ENCODE measurements around the gene TMC5.
A peak's percentile ranks its signal among the peaks of the same experiment; 100 is the strongest.
"Not testable (repeated sequence)": the region's sequence is repeated elsewhere in the genome, so short reads cannot be mapped to it uniquely, and the experiment has no call there.

The TMC5 gene

DNA sequence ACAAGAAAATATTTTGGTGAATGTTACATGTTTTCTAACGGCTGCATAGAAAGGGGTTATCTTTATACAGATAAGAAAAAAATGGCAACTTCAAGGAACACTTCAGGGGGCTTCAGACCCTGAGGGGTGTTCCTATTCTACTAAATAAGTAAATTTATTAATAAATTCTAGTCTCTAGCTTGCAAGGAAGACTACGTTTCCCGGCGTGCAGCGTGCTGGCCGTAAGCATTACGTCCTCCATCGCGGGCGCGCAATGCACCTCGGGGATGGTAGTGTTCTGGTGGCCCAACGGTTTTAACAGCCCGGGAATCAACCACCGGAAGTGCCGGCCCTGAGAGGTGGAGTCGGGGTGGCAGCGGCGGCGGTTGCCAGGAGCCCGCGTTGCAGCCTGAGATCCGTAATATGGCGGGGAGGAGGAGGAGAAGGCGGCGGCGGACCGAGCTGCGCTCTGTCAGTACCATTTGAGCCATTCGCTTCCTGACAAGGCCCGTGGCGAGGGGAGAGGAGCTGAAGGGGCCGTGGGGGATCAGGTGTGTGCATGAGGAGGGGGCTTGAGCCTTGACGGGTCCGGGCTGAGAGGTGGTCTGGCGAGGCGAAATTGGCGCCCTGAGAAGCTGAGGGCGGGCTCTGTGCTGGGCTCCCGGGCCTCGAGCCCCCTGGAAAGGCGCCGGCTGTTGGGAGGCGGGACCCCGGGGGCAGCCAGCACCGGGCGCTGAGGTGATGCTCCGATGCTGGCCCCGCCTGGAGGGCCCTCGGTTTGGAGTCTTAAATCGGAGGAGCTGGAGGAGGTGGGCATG, 106.1 kb downstream of the TMC5 start, which contains the start of gene CCP110:
Gene CCP110, plus strand, starts transcription at position 384 of the 797 bp plus-strand sequence. CDS start 3,940 bp downstream, outside the sequence.
- Histone ChIP-seq H3K9ac (ENCODE audit: low read length) (peak within 1 kb of the TSS; percentile 45), H3K27ac (ENCODE audit: low read depth, low read length) (peak within 1 kb of the TSS; percentile 80), H3K4me3 (ENCODE audit: low read depth in 1 of 2, low read length in 2 of 2) (peak within 1 kb of the TSS; percentile 80 to 100), H3K9me3 (ENCODE audit: low read length) (no peaks in the 10 kb centered on the region), H3K27me3 (ENCODE audit: control insufficient read depth in 1 of 2, insufficient read depth in 2 of 2, low read length in 2 of 2) (no peaks in the 10 kb centered on the region), H3K4me1 (ENCODE audit: insufficient read depth, low read length) (peaks cover 41% of the 10 kb centered on the region), H3K36me3 (ENCODE audit: insufficient read depth, low read length) (no peaks in the 10 kb centered on the region)

DNA sequence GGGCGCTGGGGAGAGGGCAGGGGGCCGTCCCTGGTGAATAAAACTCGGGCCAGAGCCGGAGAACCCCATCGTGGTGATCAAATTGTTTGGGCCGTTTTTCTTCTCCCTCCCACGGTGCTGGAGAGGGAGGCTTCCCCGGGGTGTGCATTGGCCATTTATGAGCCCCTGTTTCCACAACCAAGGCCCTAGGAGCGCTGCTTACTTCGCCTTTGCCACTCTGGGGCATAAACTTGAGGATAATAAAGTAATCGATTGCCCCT, 106.6 kb downstream of the TMC5 start:
- peak overlapping the region; percentile 45 for H3K9ac ChIP-seq (ENCODE audit: low read length)
- H3K9me3 ChIP-seq (ENCODE audit: low read length) = no peaks in the 10 kb centered on the region
- H3K27me3 ChIP-seq (ENCODE audit: control insufficient read depth in 1 of 2, insufficient read depth in 2 of 2, low read length in 2 of 2) = no peaks in the 10 kb centered on the region
- peak overlapping the region; percentile 80 to 100 for H3K4me3 ChIP-seq (ENCODE audit: low read depth in 1 of 2, low read length in 2 of 2)
- peak overlapping the region; percentile 80 for H3K27ac ChIP-seq (ENCODE audit: low read depth, low read length)
- H3K4me1 ChIP-seq (ENCODE audit: insufficient read depth, low read length) = peaks cover 37% of the 10 kb centered on the region
- H3K36me3 ChIP-seq (ENCODE audit: insufficient read depth, low read length) = no peaks in the 10 kb centered on the region

DNA sequence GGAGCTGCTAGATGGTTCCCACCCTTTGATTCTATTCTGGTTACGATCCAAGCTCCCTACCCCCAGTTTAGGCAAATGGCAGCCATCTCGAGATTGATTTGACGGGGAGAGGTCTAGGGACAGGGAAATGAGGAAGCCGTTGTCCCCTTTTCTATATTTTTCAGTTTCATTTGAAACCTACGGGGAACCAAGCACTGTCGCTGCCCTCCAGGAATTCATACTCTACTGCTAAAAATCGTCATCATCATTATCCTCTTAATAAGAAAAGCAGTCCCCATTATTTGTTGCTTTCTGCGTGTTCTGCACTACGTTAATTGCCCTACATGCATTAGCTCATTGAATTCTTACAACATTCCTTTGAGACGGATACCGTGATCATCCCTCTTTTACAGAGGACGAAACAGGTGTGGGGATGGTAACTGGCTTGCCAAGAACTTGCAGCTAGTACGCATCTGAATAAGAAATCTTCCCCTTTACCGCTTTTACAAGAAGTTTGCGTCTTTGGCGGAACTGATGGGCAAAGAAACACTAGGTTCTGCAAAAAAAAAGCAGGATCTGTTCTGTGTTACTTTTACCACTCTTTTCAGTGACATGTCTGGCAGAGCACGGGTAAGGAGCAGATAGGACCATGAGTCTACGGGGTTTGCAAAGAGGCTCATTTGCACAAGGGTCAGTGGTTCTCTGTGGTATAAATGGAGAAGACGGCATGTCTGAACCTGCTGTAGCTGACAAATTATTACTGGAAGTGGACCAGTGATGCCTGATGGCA, 107.1 kb downstream of the TMC5 start:
- H3K36me3 ChIP-seq (ENCODE audit: insufficient read depth, low read length) = peaks cover 2% of the 10 kb centered on the region
- no peaks in the 10 kb centered on the region for H3K9me3 ChIP-seq (ENCODE audit: low read length)
- H3K9ac ChIP-seq (ENCODE audit: low read length) = peak overlapping the region; percentile 45
- peak overlapping the region; percentile 80 to 100 for H3K4me3 ChIP-seq (ENCODE audit: low read depth in 1 of 2, low read length in 2 of 2)
- H3K27me3 ChIP-seq (ENCODE audit: control insufficient read depth in 1 of 2, insufficient read depth in 2 of 2, low read length in 2 of 2) = no peaks in the 10 kb centered on the region
- peak overlapping the region; percentile 80 for H3K27ac ChIP-seq (ENCODE audit: low read depth, low read length)
- peaks cover 34% of the 10 kb centered on the region for H3K4me1 ChIP-seq (ENCODE audit: insufficient read depth, low read length)

DNA sequence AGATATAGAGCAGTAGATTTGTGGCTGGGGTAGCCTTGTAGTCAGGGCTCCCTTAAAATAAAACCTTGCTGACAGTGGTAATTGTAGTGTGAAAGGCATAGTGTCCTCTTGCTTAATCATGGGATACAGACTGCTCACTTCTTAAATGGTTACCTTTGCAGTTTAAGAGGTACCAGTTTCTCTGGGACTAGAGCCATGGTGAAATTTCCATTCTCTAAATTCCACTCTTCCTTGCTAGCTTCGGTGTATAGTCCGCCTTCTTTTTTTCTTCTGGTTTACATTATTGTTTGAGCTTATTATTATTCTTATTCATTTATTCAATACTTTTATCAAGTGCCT, 107.7 kb downstream of the TMC5 start:
- Histone ChIP-seq H3K9me3 (ENCODE audit: low read length) (no peaks in the 10 kb centered on the region), H3K36me3 (ENCODE audit: insufficient read depth, low read length) (peaks cover 5% of the 10 kb centered on the region), H3K4me3 (ENCODE audit: low read depth in 1 of 2, low read length in 2 of 2) (peak overlapping the region in 1 of 2 donors; percentile 80), H3K9ac (ENCODE audit: low read length) (no peak overlapping the region), H3K27ac (ENCODE audit: low read depth, low read length) (no peak overlapping the region), H3K27me3 (ENCODE audit: control insufficient read depth in 1 of 2, insufficient read depth in 2 of 2, low read length in 2 of 2) (no peaks in the 10 kb centered on the region), H3K4me1 (ENCODE audit: insufficient read depth, low read length) (peaks cover 28% of the 10 kb centered on the region)

DNA sequence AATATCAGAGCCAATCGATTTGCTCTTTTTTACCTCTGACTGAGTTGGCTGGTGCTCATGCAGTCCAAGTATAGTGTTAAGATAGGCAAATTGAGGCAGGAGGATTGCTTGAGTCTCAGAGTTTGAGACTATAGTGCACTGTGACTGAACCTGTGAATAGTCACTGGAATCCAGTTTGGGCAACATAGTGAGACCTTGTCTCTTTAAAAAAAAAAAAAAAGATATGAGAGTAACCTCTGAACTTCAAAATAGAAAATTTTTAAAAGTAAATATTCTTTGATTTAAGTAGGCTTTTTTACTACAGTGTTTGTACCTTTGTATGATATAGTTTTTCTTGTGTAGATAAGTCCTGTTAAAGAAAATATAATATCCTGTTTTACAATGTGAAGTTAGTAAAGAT, 109.5 kb downstream of the TMC5 start:
- Histone ChIP-seq H3K9me3 (ENCODE audit: low read length) (no peaks in the 10 kb centered on the region), H3K27me3 (ENCODE audit: control insufficient read depth in 1 of 2, insufficient read depth in 2 of 2, low read length in 2 of 2) (no peaks in the 10 kb centered on the region), H3K27ac (ENCODE audit: low read depth, low read length) (no peak overlapping the region), H3K4me3 (ENCODE audit: low read depth in 1 of 2, low read length in 2 of 2) (no peak overlapping the region), H3K9ac (ENCODE audit: low read length) (no peak overlapping the region), H3K4me1 (ENCODE audit: insufficient read depth, low read length) (peaks cover 19% of the 10 kb centered on the region), H3K36me3 (ENCODE audit: insufficient read depth, low read length) (peaks cover 9% of the 10 kb centered on the region)

DNA sequence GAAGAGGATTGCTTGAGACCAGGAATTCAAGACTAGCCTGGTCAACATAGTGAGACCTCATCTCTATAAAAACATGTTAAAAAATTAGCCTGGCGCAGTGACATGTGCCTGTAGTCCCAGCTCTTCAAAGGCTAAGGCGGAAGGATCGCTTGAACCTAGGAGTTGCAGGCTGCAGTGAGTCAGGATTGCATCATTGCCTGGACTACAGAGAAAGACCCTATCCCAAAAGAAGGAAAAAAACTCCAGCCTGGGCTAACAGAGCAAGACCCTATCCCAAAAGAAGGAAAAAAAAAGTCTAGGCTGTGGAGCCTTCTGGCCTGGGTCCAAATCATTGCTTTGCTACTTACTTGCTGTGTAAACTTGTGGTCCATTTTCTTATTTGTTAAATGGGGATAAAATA, 111.0 kb downstream of the TMC5 start:
- Histone ChIP-seq H3K27me3 (ENCODE audit: control insufficient read depth in 1 of 2, insufficient read depth in 2 of 2, low read length in 2 of 2) (no peaks in the 10 kb centered on the region), H3K36me3 (ENCODE audit: insufficient read depth, low read length) (peaks cover 24% of the 10 kb centered on the region), H3K9ac (ENCODE audit: low read length) (no peak overlapping the region), H3K4me1 (ENCODE audit: insufficient read depth, low read length) (peaks cover 12% of the 10 kb centered on the region), H3K27ac (ENCODE audit: low read depth, low read length) (no peak overlapping the region), H3K9me3 (ENCODE audit: low read length) (no peaks in the 10 kb centered on the region), H3K4me3 (ENCODE audit: low read depth in 1 of 2, low read length in 2 of 2) (no peak overlapping the region)

DNA sequence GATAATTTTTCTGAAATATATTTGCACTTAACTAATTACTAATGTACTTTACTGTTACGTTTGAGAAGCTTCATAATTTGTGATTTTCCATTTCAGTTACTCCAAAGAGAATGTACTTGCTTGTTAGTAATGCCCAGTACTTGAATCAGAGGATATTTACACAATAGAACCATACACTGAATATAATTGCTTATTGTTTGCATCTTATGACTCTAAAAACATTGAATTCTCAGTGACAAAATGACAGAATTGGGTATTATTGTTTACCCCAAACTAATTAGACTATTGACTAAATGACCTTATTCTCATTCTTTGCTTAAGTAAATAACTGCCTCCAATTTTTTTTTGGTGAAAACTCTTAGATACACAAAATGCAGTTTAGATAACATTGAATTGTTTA, 114.9 kb downstream of the TMC5 start:
- Histone ChIP-seq H3K36me3 (ENCODE audit: insufficient read depth, low read length) (peaks cover 35% of the 10 kb centered on the region), H3K9ac (ENCODE audit: low read length) (no peak overlapping the region), H3K4me1 (ENCODE audit: insufficient read depth, low read length) (no peaks in the 10 kb centered on the region), H3K27ac (ENCODE audit: low read depth, low read length) (no peak overlapping the region), H3K9me3 (ENCODE audit: low read length) (no peaks in the 10 kb centered on the region), H3K4me3 (ENCODE audit: low read depth in 1 of 2, low read length in 2 of 2) (no peak overlapping the region), H3K27me3 (ENCODE audit: control insufficient read depth in 1 of 2, insufficient read depth in 2 of 2, low read length in 2 of 2) (no peaks in the 10 kb centered on the region)

DNA sequence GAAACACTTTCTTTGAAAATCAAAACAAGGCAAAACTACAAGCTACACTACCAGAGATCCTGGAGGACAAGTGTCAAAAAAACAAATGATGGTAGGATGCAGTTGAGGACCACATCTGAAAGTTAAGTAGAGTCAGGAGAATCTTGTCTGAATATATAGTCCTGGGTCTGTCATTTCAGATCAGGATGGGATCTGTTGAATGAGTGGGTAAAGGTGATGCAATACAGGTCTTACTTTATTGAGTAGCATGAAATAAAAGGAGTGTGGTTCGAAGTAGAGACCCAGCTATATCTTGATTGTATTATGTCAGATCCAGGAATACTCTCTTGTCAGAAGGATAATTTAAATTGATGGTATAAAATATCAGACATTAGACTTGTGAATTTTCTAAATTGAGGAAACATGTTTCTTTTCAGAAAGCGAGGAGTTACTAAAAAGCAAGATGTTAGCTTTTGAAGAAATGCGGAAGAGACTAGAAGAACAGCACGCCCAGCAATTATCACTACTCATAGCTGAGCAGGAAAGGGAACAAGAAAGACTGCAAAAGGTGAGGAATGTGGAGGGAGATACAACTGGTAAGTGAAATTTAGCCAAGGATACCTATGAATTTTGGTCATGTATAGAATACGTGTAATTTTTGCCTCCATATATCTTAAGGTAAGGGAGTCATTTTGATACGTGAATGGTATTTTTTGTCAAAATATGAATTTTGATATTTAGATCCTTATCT, 122.7 kb downstream of the TMC5 start:
- Histone ChIP-seq H3K27me3 (ENCODE audit: control insufficient read depth in 1 of 2, insufficient read depth in 2 of 2, low read length in 2 of 2) (no peaks in the 10 kb centered on the region), H3K27ac (ENCODE audit: low read depth, low read length) (no peak overlapping the region), H3K9ac (ENCODE audit: low read length) (no peak overlapping the region), H3K36me3 (ENCODE audit: insufficient read depth, low read length) (peaks cover 24% of the 10 kb centered on the region), H3K4me1 (ENCODE audit: insufficient read depth, low read length) (no peaks in the 10 kb centered on the region), H3K4me3 (ENCODE audit: low read depth in 1 of 2, low read length in 2 of 2) (no peak overlapping the region), H3K9me3 (ENCODE audit: low read length) (no peaks in the 10 kb centered on the region)

DNA sequence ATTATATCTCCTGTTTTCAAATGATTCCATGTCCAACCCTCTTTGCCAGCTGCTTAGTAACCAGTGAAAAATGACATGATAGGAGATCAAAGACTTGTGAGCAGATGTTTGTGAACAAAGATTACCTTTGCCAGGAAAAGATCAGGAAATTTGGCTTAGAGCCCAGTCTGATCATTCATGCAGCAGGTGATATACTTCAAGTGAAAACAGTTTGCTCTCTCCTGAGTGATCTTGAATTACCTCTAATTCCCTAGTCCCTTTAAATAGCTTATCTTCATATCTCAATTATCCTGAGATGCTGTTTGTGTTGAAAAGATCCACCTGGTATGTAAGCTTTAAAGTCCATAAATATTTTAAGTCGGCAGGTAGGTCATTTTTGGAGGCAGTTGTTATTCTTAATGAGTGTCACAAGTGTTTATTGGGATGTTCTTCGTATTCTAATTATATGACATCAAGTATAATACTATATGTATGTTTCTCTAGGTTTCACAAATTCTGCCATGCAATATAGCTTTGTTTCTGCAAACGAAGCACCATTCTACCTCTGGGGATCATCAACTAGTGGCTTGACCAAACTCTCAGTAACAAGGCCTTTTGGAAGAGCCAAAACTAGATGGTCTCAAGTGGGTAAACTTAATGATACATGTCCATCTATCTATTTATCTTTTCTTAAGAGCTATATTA, 124.6 kb downstream of the TMC5 start:
- H3K27me3 ChIP-seq (ENCODE audit: control insufficient read depth in 1 of 2, insufficient read depth in 2 of 2, low read length in 2 of 2) = no peaks in the 10 kb centered on the region
- no peak overlapping the region for H3K9ac ChIP-seq (ENCODE audit: low read length)
- H3K9me3 ChIP-seq (ENCODE audit: low read length) = no peaks in the 10 kb centered on the region
- no peak overlapping the region for H3K4me3 ChIP-seq (ENCODE audit: low read depth in 1 of 2, low read length in 2 of 2)
- no peaks in the 10 kb centered on the region for H3K4me1 ChIP-seq (ENCODE audit: insufficient read depth, low read length)
- H3K36me3 ChIP-seq (ENCODE audit: insufficient read depth, low read length) = peaks cover 17% of the 10 kb centered on the region
- no peak overlapping the region for H3K27ac ChIP-seq (ENCODE audit: low read depth, low read length)

DNA sequence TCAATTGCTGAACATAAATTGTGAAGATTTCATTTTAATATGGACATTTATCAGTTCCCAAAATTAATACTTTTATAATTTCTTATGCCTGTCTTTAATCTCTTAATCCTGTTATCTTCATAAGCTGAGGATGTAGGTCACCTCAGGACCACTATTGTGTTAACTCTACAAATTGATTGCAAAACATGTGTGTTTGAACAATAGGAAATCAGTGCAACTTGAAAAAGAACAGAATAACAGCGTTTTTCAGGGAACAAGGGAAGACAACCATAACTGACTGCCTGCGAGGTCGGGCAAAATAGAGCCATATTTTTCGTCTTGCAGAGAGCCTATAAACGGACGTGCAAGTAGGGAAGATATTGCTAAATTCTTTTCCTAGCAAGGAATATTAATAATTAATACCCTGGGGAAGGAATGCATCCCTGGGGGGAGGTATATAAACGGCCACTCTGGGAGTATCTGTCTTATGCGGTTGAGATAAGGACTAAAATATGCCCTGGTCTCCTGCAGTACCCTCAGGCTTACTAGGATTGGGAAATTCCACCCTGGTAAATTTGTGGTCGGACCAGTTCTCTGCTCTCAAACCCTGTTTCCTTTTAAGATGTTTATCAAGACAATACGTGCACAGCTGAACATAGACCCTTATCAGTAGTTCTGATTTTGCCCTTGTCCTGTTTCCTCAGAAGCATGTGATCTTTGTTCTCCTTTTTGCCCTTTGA, 125.8 kb downstream of the TMC5 start:
- H3K27ac ChIP-seq (ENCODE audit: low read depth, low read length); H3K9ac ChIP-seq (ENCODE audit: low read length); H3K9me3 ChIP-seq (ENCODE audit: low read length); H3K27me3 ChIP-seq (ENCODE audit: control insufficient read depth in 1 of 2, insufficient read depth in 2 of 2, low read length in 2 of 2); H3K4me1 ChIP-seq (ENCODE audit: insufficient read depth, low read length); H3K4me3 ChIP-seq (ENCODE audit: low read depth in 1 of 2, low read length in 2 of 2): not testable (repeated sequence)
- H3K36me3 ChIP-seq (ENCODE audit: insufficient read depth, low read length) = peaks cover 24% of the 10 kb centered on the region

DNA sequence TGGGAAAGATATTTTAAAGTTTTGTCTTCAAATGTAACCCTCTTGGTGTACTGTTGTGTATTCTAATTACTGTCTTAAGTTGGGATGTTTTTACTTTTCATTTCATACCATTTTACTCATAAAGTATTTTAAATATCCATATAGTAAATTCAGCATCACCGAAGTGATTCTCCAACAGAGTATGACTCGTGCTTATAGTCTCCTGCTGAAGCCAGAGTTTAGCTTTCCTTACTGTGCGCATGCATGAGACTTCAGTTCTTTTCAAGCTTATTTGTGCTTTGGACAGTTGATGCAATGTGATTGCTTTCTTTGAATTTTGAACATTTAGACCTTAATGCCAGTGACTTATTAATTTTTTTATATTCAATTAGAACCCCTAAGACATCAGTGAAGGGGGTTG, 130.5 kb downstream of the TMC5 start:
- H3K27ac ChIP-seq (ENCODE audit: low read depth, low read length) = no peak overlapping the region
- no peak overlapping the region for H3K9ac ChIP-seq (ENCODE audit: low read length)
- peaks cover 31% of the 10 kb centered on the region for H3K36me3 ChIP-seq (ENCODE audit: insufficient read depth, low read length)
- no peaks in the 10 kb centered on the region for H3K27me3 ChIP-seq (ENCODE audit: control insufficient read depth in 1 of 2, insufficient read depth in 2 of 2, low read length in 2 of 2)
- no peak overlapping the region for H3K4me3 ChIP-seq (ENCODE audit: low read depth in 1 of 2, low read length in 2 of 2)
- no peaks in the 10 kb centered on the region for H3K9me3 ChIP-seq (ENCODE audit: low read length)
- no peaks in the 10 kb centered on the region for H3K4me1 ChIP-seq (ENCODE audit: insufficient read depth, low read length)
